SK-MEL-5 (cell line): ENCODE measurements around the gene ENKD1. TPM values are rescaled to one million over a fixed set of nuclear protein-coding genes. Genes with fewer than 3 reads are reported as not detected.

ENCODE experiments used
- DNase-seq: peaks from one replicate; pipeline ENCODE4 v3.0.0-alpha.2; 2016; ENCODE audit warnings: low read depth, low spot score
- in situ Hi-C: cut with HindIII; loops from 2 replicates; pipeline ENCODE4 v1.10.0; 2016; ENCODE audit warnings: low sequenced_read_pairs, high pct_unique_total_duplicates, low pct_unique_long_range_greater_than_20kb
- total RNA-seq: library from RNA; depleted of rRNA; stranded (reverse); fragments of >200 nt; shearing (Covaris generic); gene quantifications from 2 replicates; pipeline ENCODE4 v1.2.3, GENCODE V29; 2014

The ENKD1 gene
- total RNA-seq, 1 experiment from 2014 or later = 9.1 TPM

DNA sequence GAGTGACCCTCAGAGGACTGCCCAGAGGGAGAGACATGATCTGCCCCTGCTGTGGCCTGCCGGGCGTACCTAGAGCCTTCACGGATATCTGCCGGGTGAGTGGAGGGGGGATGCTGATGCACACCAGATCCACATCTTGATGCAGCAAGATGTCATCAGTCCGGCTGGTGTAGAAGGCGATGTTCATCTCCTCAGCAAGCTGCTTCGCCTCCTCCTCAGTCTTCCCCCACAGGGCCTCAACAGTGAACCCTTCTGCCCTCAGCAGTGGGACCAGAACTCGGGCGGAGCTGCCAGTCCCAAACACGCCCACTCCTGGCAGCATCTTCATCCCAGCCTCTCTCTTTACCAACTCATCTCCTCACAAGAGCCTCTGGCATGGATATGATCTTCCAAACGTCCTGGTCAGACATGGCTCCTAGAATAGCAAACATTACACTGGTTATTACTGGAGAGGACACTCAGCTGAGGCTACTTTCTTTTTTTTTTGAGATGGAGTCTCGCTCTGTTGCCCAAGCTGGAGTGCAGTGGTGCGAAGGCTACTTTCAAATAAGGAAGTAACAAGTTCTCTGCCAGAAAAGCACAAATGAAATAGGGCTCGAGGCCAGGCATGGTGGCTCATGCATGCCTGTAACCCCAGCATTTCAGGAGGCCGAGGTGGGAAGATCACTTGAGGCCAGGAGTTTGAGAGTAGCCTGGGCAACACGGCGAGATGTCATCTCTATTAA lies 19.0 kb upstream of the ENKD1 start:
- in situ Hi-C loops = no loop called here
- DNase-seq = no peak

DNA sequence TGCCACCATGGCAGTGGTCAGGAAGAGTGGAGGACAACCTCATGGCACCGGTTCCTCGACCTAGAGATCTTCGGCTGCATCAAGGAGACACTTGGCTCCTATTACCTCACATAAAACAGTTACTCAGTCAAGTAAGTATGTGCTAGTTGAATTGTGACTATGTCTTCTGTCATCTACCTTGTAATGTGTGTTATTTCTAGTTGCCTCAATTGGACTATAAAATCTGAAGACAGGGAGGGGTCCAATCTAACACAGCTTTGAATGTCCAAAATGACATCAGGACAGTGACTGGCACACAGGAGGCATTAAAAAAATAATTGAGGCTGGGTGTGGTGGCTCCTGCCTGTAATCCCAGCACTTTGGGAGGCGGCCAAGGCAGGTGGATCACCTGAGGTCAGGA lies 17.2 kb upstream of the ENKD1 start:
- no peak for DNase-seq
- in situ Hi-C loops = no loop called here

DNA sequence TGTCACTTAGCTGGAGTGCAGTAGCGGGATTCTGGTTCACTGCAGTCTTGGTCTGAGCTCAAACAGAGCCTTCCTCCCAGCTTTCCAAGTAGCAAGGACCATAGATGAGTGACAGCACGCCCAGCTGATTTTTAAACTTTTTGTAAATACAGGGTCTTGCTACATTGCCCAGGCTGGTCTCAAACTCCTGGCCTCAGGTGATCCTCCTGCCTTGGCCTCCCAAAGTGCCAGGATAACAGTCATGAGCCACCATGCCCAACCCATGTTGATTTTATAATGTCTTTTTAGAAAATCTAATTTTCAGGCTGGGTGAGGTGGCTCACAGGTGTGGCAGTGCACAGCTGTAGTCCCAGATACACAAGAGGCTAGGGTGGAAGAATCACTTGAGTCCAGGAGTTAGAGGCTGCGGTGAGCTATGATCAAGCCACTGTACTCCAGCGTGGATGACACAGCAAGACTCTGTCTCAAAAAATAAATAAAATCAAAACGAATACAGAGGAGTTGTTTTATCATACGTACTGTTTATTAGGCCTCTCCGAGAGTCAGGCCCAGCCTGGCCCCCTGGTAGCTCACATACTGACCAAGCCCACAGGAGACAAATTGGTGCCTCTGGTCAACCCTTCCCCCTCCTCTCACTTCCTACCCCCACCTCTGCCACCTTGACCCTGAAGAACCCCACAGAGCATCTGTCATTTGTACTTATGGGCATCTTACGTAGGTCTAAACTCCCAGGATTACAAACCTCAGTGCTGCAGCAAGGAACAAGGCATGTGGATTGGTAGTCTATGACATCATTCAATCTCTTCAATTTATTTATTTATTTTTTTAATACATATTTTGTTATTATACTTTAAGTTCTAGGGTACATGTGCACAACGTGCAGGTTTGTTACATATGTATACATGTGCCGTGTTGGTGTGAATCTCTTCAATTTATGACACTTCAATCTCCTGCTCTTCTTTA lies 13.7 kb upstream of the ENKD1 start:
- DNase-seq = no peak
- in situ Hi-C loops = no loop called here

DNA sequence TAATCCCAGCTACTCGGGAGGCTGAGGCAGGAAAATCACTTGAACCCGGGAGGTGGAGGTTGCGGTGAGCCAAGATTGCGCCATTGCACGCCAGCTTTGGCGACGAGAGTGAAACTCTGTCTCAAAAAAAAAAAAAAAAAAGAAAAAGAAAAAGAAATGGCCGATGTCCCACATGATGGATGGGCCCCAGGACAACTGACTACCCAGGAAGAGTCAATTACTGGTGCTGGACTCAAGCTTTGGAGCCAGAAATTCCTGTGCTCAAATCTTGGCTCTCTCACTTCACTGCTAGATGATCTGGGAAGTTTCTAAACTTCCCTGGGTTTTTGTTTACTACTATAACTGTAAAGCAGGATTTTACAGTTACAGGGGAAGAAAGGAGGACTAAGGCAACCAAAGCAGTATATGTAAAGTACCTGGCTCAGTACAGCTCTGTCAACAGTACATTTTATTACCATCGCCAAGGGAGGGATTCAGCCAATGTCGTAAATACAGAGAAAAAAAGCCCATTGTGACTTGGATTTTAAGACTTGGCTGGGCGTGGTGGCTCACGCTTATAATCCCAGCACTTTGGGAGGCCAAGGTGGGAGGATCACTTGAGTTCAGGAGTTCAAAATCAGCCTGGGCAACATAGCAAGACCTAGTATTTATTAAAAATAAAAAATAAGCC lies 11.9 kb upstream of the ENKD1 start:
- in situ Hi-C loops = no loop called here
- no peak for DNase-seq

DNA sequence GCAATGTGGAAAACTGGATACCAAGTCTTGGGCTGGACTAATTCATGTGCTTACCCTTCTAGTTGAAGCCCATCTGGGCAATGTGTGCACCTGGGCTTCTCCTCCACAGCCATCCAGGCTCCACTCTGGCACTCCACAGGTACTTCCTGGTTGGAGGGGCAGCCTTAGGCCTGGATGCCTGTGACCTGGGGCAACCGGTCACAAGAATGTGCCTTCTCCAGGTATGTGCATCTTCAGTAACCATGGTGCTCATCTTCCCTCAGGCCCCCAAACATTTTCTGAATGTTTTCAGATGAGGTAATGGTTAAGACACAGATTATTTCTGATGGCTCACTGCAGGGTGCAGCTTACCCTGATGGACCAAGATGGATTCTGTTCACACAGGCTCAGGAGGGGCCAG lies 11.2 kb upstream of the ENKD1 start:
- in situ Hi-C loops = no loop called here
- no peak for DNase-seq

DNA sequence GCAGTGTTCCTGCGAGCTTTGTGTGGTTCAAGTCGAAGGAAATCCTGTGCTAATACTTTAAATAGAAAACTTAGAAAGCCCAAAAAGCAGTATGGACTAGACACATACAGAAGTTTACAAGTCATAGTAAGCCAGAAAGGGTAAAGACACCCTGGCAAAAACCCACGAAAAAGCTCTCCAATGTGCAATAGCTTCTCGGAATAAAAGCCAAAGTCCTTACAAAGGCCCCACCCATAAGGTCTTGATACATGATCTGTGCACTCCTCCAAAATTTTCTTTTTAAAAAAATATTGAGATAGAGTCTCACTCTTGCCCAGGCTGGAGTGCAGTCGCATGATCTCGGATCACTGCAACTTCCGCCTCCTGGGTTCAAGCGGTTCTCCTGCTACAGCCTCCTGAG lies 10.4 kb upstream of the ENKD1 start:
- in situ Hi-C loops = no loop called here
- DNase-seq = no peak

DNA sequence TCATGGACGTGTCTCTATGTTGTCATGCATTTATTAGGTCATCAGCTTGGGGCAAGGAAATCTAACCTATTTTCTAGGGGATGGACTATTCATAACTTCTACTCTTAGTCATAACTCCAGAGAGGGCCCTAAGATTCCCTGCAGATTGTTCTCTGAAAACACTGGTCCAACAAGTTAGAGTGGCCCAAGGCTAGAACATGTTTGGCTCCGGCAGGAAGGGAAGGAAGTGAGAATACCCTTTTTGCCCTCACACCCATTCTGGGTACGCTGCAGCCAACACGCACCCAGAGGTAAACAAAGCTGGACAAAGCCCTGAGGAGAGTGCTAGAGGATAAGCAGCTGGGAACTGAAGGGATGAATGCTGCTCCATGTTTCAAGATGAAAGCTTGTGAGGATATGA lies 10.0 kb upstream of the ENKD1 start:
- in situ Hi-C loops = no loop called here
- DNase-seq = no peak

DNA sequence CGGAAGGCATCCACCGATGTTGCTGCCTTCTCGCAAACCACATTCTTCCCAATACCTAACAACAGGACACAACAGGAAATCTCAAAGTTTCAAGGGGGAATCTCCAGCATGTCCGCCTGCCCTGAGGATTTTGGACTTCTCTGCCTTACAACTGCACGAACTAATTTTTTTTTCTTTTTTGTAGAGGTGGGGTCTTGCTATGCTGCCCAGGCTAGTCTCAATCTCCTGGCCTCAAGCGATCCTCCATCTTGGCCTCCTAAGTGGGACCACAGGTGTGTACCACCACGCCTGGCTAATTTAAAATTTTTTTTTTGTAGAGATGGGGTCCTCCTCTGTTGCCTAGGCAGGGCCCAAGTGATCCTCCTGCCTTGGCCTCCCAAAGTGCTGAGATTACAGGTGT lies 9.4 kb upstream of the ENKD1 start:
- in situ Hi-C loops = no loop called here
- no peak for DNase-seq

DNA sequence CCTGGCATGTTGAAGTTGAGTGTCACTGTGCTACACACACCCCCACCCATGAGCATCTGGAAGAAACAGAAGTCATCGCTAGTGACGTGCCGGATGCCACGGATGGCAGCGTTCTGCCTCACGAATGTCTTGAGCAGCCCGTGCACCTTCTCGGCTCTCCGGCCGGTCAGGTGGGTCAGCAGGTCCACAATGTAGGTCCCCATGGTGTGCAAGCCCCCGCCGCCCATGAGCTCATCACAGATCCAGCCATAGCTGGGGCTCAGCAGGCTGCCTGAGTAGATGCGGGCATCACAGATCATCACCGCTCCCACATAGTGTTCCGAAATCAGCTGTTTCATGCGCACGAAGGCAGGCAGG lies 9.0 kb upstream of the ENKD1 start:
- in situ Hi-C loops = no loop called here
- DNase-seq = no peak

DNA sequence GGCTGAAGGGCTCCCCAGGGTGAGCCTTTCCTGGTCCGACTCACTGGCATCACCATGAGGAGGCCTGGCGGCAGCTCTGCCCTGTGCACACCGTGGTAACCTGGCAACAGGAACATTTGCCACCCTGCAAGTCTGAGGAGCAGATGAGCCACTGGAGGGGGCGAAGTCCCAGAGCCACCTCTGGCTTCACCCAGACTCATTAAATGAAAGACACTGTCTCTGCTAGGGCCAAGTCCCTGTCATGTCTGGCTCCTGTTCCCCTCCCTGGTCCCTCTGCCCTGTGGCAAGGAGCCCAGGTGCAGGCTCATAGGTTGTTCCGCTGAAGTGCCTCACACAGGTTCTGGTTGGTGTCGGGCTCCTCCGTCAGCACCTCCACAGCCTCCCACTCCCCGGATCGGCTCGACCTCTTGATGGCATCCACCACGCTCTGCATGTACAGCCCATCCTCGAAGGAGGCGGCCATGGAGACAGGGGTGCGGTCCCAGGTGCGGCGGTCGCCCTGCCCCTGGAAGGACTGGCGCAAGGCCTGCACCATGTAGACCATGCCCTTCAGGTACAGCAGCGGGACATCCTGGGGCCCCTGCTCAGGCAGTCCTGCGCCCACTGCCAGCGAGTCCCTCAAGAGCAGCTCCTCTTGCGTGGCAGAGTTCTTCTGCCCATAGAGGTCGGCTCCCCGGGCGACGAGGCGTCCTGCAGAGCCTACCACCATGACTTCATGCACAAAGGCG lies 8.5 kb upstream of the ENKD1 start:
- no peak for DNase-seq
- in situ Hi-C loops = no loop called here

DNA sequence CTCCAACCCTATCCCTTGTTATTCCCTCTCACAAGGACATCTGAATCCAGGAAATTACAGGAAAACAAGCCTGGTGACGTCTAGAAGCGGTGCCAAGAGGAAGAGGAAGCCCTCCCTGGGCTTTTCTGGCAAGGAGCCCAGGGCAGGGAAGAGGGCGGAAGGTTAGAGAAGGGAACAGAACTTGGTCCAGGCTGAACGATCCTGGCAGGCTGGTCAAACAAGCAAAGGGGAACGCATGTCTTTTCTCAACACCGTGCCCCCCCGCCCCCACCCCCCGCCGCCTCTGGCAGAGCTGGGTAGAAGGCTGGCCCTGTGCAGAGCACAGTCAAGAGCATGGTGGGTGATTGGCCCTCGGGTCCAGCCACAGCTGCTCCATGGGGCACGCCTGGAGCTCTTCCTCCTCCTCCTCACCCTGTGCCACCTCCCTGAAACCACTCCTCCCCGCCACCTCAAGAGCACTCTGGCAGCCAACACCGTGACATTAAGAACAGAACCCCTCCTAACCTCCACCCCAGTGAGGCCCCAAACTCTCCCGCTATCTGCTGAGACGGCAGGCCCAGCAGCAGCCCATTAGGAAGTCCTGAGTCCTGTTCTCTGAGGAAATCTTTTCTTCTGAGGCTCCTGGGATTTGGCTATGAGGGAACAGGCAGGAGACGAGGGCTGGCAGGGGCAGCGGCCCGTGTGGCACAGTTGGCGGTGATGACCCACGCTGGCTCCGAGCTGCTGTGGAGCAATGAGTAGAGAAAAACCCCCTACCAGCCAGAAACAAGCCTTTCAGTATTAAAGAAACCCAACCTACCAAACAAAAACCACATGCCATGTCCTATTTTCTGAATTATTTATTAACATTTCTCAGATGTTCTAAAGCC lies 7.4 kb upstream of the ENKD1 start:
- in situ Hi-C loops = no loop called here

DNA sequence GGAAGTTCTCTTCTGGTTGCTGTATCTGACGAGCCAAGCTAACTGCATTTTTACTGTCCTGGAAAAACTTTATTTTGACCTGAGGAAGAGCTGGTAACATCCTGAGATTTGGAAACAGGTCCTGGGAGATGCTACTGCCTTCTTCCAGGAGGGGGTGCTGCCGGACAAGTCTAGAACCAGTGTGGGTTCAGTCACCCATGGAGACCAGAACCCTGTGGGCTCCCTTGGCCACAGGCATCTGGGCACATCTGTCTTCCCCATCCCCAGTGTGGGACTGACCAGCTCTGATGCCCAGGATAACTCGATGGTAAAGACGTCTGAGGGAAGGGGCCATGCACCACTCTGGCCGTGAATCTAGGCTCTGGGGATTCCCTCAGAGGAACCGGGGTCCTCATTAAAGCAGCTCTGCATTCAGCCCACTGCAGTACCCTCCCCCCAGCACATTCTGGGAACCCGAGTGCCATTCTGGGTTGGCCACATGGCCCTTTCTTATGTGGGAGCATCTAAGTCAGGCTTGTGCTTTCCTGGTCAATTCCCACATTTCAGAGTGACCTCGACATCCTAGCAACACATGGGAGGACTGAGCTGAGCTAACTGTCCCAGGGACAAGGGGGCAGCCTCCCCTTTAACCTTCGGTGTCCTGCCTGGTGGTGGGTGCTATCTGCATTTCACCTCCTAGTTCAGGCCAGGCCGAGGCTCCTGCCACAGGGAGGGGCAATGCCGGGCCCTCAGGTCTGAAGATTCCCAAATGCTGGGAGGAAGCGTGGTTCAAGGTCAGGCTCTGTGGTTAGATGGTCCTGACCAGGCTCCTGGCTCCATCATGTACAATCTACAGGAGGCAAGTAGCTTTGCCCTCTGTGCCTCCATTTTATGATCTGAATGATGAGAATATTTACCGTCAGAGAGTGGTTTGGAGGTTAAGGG lies 6.5 kb upstream of the ENKD1 start:
- peak; percentile 76 for DNase-seq
- in situ Hi-C loops = no loop called here

More for the DNA sequence above, 7.4 kb upstream of the ENKD1 start:
- peak; percentile 27 for DNase-seq

DNA sequence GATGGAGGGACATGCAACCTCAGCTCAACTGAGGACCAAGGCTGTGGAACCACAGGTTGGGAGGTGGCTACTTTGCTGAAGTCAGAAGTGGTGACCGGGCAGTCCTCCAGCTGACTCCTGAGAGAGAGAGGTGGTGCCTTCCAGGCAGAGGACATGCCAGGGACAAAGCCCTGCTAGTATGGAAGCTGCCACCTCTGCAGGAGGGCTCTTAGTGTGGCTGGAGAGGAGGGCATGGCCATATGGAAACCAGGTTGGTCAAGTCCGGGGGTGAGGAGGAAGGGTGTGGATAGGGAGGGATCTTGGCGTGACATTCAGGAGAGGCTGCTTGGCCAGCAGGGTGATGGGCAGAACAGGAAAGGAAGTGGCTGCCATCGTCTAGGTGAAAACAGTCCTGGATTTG lies 5.8 kb upstream of the ENKD1 start:
- no peak for DNase-seq
- in situ Hi-C loops = no loop called here

DNA sequence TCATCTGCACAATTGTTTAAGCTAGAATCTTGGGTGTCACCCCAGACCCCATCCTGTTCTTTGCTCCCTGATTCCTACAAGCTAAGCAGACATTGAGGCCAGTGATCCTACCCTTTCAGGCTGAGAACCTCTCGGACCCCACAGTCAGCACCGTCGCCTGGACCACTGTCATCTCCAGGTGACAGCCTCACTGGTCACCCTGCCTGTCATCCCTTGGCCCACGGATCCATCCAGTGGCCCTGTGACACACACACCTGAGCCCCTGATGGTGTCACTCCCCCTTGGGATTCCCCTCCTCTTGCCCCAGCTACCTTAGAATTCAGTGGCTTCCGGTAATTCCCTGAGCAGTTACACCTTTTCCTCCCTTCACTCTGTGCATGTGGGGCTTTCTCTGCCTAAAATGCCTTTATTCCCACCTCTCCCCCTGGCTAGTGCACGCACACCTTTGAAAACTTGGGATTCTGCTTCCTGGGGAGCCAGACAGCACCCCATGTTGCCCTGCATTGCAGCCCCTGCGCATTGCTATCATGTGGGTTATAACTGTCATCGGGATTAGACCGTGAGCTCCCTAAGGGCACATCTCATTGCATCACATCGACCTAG lies 3.0 kb upstream of the ENKD1 start:
- no peak for DNase-seq
- in situ Hi-C loops = no loop called here

DNA sequence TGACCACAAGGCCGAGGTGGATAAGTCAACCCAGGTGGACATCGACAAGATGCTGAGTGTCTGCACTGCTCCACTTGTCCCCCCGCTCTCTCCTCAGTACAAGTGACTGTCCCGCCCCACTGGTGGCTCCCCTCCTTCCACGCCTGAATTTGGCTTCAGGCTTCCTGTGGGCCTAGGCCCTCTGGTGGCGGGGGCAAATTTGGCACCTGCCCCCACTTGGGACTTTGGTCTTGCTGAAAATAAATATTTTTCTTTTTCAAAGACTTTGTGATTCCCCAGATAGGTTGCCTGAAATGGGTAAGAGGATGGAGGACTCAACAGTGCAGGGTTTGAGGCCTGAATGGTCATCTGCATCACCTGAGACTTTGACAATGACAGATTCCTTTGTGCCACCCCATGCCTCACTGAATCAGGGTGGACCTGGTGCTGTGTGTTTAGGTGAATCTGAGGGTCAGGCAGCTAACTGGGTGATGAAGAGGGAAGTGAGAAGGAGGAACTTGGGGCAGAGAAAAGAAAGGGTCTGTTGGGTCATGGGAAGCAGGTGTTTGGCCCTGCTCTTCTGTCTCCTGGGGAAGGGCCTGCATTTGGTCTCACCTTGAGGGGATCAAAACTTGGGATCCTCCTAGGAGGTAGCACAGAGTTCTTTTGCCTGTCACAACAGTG lies 2.1 kb upstream of the ENKD1 start:
- in situ Hi-C loops = no loop called here
- no peak for DNase-seq
